Measurements from ENCODE around the gene SLAMF6. TPM values are rescaled to one million over a fixed set of nuclear protein-coding genes. Genes with fewer than 3 reads are reported as not detected.

SLAMF6 gene
- 1 to 10 TPM in 2 of 9 donors, under 1 TPM in 7; 0.09 to 3.8 (median 0.31) TPM for total RNA-seq
- under 1 TPM; 0.10 to 0.30 TPM for polyA plus RNA-seq
- long read RNA-seq, donor 1, partial matches to known transcripts, result 0 of 1 reads
- long read RNA-seq, donor 1, other reads (novel, unspliced or antisense), result 0 of 1 reads
- long read RNA-seq, donor 2, result 0 reads
- long read RNA-seq, donor 3, partial matches to known transcripts, result 0 of 1 reads
- long read RNA-seq, donor 3, other reads (novel, unspliced or antisense), result 0 of 1 reads

GRCh38 chr1:160522622-160523345 is at the start of gene SLAMF6:
Gene SLAMF6, minus strand, starts transcription at chr1:160523255. Its CDS starts 63 bp downstream, at chr1:160523192.
- WGBS, 4 donors, result 73 to 77% (median 75%) methylated on average over 11 of the region's 11 CpGs

GRCh38 chr1:160570840-160571239 is 47.8 kb upstream of the SLAMF6 start:
- Histone ChIP-seq H3K27ac (peak overlapping the region in 1 of 12 donors; percentile 76), H3K4me1 (peaks cover 0 to 98% (median 0%) of the 10 kb centered on the region in 12 donors), H3K27me3 (peaks cover 0 to 3% (median 0%) of the 10 kb centered on the region in 9 donors), H3K9me3 (no peaks in the 10 kb centered on the region), H3K36me3 (no peaks in the 10 kb centered on the region), H3K4me3 (no peak overlapping the region)
- peak in 1 of 4 donors; percentile 51 for ATAC-seq
- TF ChIP-seq CTCF (IDR thresholded peaks at IDR 0.05) (no peak), POLR2A (IDR thresholded peaks at IDR 0.05) (no peak)
- intact Hi-C loops (cut with DNase I), result no loop called here
- 75 to 81% (median 80%) methylated on average over 3 of the region's 3 CpGs for WGBS, 4 donors
- DNase-seq, result no peak

More at GRCh38 chr1:160522622-160523345, at the start of gene SLAMF6:
- TF ChIP-seq CTCF (IDR thresholded peaks at IDR 0.05), result no peak
- no peak for TF ChIP-seq POLR2A (IDR thresholded peaks at IDR 0.05)
- DNase-seq (no peak), ATAC-seq (no peak)
- Histone ChIP-seq H3K27me3 (no peaks in the 10 kb centered on the region), H3K4me3 (peak within 1 kb of the TSS in 4 of 12 donors; percentile 4 to 54 (median 19)), H3K9me3 (peaks cover 0 to 12% (median 0%) of the 10 kb centered on the region in 12 donors), H3K27ac (peak within 1 kb of the TSS in 1 of 12 donors; percentile 79), H3K4me1 (peaks cover 0 to 11% (median 0%) of the 10 kb centered on the region in 12 donors), H3K36me3 (no peaks in the 10 kb centered on the region)
- intact Hi-C loops (cut with DNase I), result no loop called here

GRCh38 chr1:160569806-160570205 is 46.8 kb upstream of the SLAMF6 start:
- 56 to 76% (median 64%) methylated on average over 2 of the region's 2 CpGs for WGBS, 4 donors

More at GRCh38 chr1:160569806-160570205, 46.8 kb upstream of the SLAMF6 start:
- Histone ChIP-seq H3K9me3 (no peaks in the 10 kb centered on the region), H3K4me1 (peaks cover 0 to 98% (median 0%) of the 10 kb centered on the region in 12 donors), H3K4me3 (no peak overlapping the region), H3K27me3 (peaks cover 0 to 3% (median 0%) of the 10 kb centered on the region in 9 donors), H3K27ac (peak overlapping the region in 1 of 12 donors; percentile 76), H3K36me3 (peaks cover 0 to 3% (median 0%) of the 10 kb centered on the region in 9 donors)
- intact Hi-C loops (cut with DNase I), result no loop called here
- DNase-seq, result no peak
- TF ChIP-seq POLR2A (IDR thresholded peaks at IDR 0.05) (no peak), CTCF (IDR thresholded peaks at IDR 0.05) (no peak)
- no peak for ATAC-seq
